Effector memory CD8-positive, alpha-beta T cell (primary cell): Measurements from ENCODE around the gene CACNG4.

Source experiments
- ATAC-seq: fragments of 150-1000 bp; cut with Tn5 transposase; replicated peaks from 2 replicates; pipeline ENCODE4 v1.10.0; 2021; ENCODE audit warnings: mild to moderate bottlenecking, moderate library complexity
- DNase-seq, 3 experiments: peaks; one replicate each; pipeline ENCODE4 v3.0.0; 2021
- H3K27ac Mint-ChIP-seq, 2 donors: one replicate each; pipeline ENCODE4 v1.8.0; 2022; ENCODE audit warnings: mild to moderate bottlenecking in 2 of 2, mixed read lengths in 2 of 2, moderate library complexity in 2 of 2
- H3K27me3 Mint-ChIP-seq, 2 donors: one replicate each; pipeline ENCODE4 v1.8.0; 2022; ENCODE audit warnings: mixed read lengths in 2 of 2
- H3K36me3 Mint-ChIP-seq: one replicate; pipeline ENCODE4 v1.8.0; 2022; ENCODE audit warnings: mild to moderate bottlenecking, moderate library complexity, mixed read lengths; ENCODE audit not compliant: insufficient read depth
- H3K4me1 Mint-ChIP-seq, 2 donors: one replicate each; pipeline ENCODE4 v1.8.0; 2022; ENCODE audit warnings: low read depth in 2 of 2, mixed read lengths in 2 of 2
- H3K4me3 Mint-ChIP-seq, 2 donors: one replicate each; pipeline ENCODE4 v1.8.0; 2022; ENCODE audit warnings: mild to moderate bottlenecking in 2 of 2, mixed read lengths in 2 of 2, moderate library complexity in 2 of 2
- H3K9me3 Mint-ChIP-seq, 2 donors: one replicate each; pipeline ENCODE4 v1.8.0; 2022; ENCODE audit warnings: mixed read lengths in 2 of 2

CACNG4 gene

GRCh38 chr17:67053438-67054000 lies 89.0 kb downstream of the CACNG4 start:
- Mint-ChIP-seq H3K4me3 (no peak overlapping the region), H3K4me1 (no peaks in the 10 kb centered on the region)

GRCh38 chr17:67054011-67054591 lies 89.6 kb downstream of the CACNG4 start:
- Mint-ChIP-seq H3K36me3 (peaks cover 3% of the 10 kb centered on the region), H3K27ac (no peak overlapping the region), H3K4me1 (no peaks in the 10 kb centered on the region), H3K9me3 (no peaks in the 10 kb centered on the region), H3K4me3 (no peak overlapping the region), H3K27me3 (no peaks in the 10 kb centered on the region)
- no peak for DNase-seq
- no peak for ATAC-seq

More at GRCh38 chr17:67053438-67054000, 89.0 kb downstream of the CACNG4 start:
- DNase-seq (no peak), ATAC-seq (no peak)
- Mint-ChIP-seq H3K36me3 (peaks cover 3% of the 10 kb centered on the region), H3K27me3 (no peaks in the 10 kb centered on the region), H3K27ac (no peak overlapping the region), H3K9me3 (peaks cover 0 to 5% of the 10 kb centered on the region in 2 donors)

GRCh38 chr17:67054608-67055007 lies 90.1 kb downstream of the CACNG4 start:
- DNase-seq (no peak), ATAC-seq (no peak)
- no peak overlapping the region for H3K4me3 Mint-ChIP-seq
- no peaks in the 10 kb centered on the region for H3K9me3 Mint-ChIP-seq
- peaks cover 3% of the 10 kb centered on the region for H3K36me3 Mint-ChIP-seq
- no peak overlapping the region for H3K27ac Mint-ChIP-seq
- no peaks in the 10 kb centered on the region for H3K4me1 Mint-ChIP-seq
- H3K27me3 Mint-ChIP-seq, result no peaks in the 10 kb centered on the region

GRCh38 chr17:67055041-67055443 lies 90.5 kb downstream of the CACNG4 start:
- H3K4me1 Mint-ChIP-seq, result no peaks in the 10 kb centered on the region
- no peak for DNase-seq
- no peak overlapping the region for H3K4me3 Mint-ChIP-seq
- ATAC-seq, result no peak
- no peaks in the 10 kb centered on the region for H3K9me3 Mint-ChIP-seq
- peaks cover 3% of the 10 kb centered on the region for H3K36me3 Mint-ChIP-seq
- H3K27ac Mint-ChIP-seq, result no peak overlapping the region
- no peaks in the 10 kb centered on the region for H3K27me3 Mint-ChIP-seq

- peaks cover 3% of the 10 kb centered on the region for H3K36me3 Mint-ChIP-seq
- DNase-seq (no peak), ATAC-seq (no peak)
- H3K27ac Mint-ChIP-seq, result no peak overlapping the region
- no peaks in the 10 kb centered on the region for H3K9me3 Mint-ChIP-seq
- H3K27me3 Mint-ChIP-seq, result no peaks in the 10 kb centered on the region
- H3K4me3 Mint-ChIP-seq, result no peak overlapping the region
- no peaks in the 10 kb centered on the region for H3K4me1 Mint-ChIP-seq
These were observed 91.6 kb downstream of the CACNG4 start for GRCh38 chr17:67055811-67056745.

- Mint-ChIP-seq H3K36me3 (peaks cover 3% of the 10 kb centered on the region), H3K9me3 (no peaks in the 10 kb centered on the region), H3K4me3 (no peak overlapping the region), H3K27me3 (no peaks in the 10 kb centered on the region), H3K4me1 (no peaks in the 10 kb centered on the region), H3K27ac (no peak overlapping the region)
- ATAC-seq (no peak), DNase-seq (no peak)
These were observed 92.4 kb downstream of the CACNG4 start for GRCh38 chr17:67056746-67057490.

GRCh38 chr17:67058036-67058435 lies 93.5 kb downstream of the CACNG4 start:
- DNase-seq, result no peak
- Mint-ChIP-seq H3K4me3 (no peak overlapping the region), H3K27ac (no peak overlapping the region)

GRCh38 chr17:67059372-67059771 lies 94.9 kb downstream of the CACNG4 start:
- Mint-ChIP-seq H3K9me3 (no peaks in the 10 kb centered on the region), H3K27ac (no peak overlapping the region), H3K4me3 (no peak overlapping the region), H3K4me1 (no peaks in the 10 kb centered on the region), H3K36me3 (peaks cover 6% of the 10 kb centered on the region), H3K27me3 (no peaks in the 10 kb centered on the region)
- no peak for DNase-seq
- no peak for ATAC-seq

More at GRCh38 chr17:67058036-67058435, 93.5 kb downstream of the CACNG4 start:
- ATAC-seq, result no peak
- H3K27me3 Mint-ChIP-seq, result no peaks in the 10 kb centered on the region
- H3K4me1 Mint-ChIP-seq, result no peaks in the 10 kb centered on the region
- H3K36me3 Mint-ChIP-seq, result peaks cover 6% of the 10 kb centered on the region
- no peaks in the 10 kb centered on the region for H3K9me3 Mint-ChIP-seq

GRCh38 chr17:67063141-67063540 lies 98.6 kb downstream of the CACNG4 start:
- ATAC-seq (no peak), DNase-seq (no peak)
- Mint-ChIP-seq H3K36me3 (peaks cover 5% of the 10 kb centered on the region), H3K4me3 (no peak overlapping the region), H3K9me3 (no peaks in the 10 kb centered on the region), H3K27me3 (no peaks in the 10 kb centered on the region), H3K4me1 (peaks cover 0 to 1% of the 10 kb centered on the region in 2 donors), H3K27ac (no peak overlapping the region)

GRCh38 chr17:67066717-67067116 lies 102.2 kb downstream of the CACNG4 start:
- no peaks in the 10 kb centered on the region for H3K27me3 Mint-ChIP-seq
- no peak overlapping the region for H3K4me3 Mint-ChIP-seq
- peaks cover 0 to 2% of the 10 kb centered on the region in 2 donors for H3K4me1 Mint-ChIP-seq
- ATAC-seq (no peak), DNase-seq (no peak)
- no peak overlapping the region for H3K27ac Mint-ChIP-seq
- no peaks in the 10 kb centered on the region for H3K9me3 Mint-ChIP-seq
- peaks cover 8% of the 10 kb centered on the region for H3K36me3 Mint-ChIP-seq

- no peak overlapping the region for H3K4me3 Mint-ChIP-seq
- peak overlapping the region in 1 of 2 donors; percentile 41 for H3K27ac Mint-ChIP-seq
- peaks cover 0 to 2% of the 10 kb centered on the region in 2 donors for H3K4me1 Mint-ChIP-seq
- ATAC-seq (no peak), DNase-seq (no peak)
- no peaks in the 10 kb centered on the region for H3K27me3 Mint-ChIP-seq
- H3K9me3 Mint-ChIP-seq, result no peaks in the 10 kb centered on the region
- H3K36me3 Mint-ChIP-seq, result peaks cover 10% of the 10 kb centered on the region
These were observed 103.3 kb downstream of the CACNG4 start for GRCh38 chr17:67067571-67068482.

- H3K9me3 Mint-ChIP-seq, result no peaks in the 10 kb centered on the region
- DNase-seq (no peak), ATAC-seq (no peak)
- peaks cover 14% of the 10 kb centered on the region for H3K36me3 Mint-ChIP-seq
- H3K4me1 Mint-ChIP-seq, result peaks cover 0 to 2% of the 10 kb centered on the region in 2 donors
- H3K27me3 Mint-ChIP-seq, result no peaks in the 10 kb centered on the region
- no peak overlapping the region for H3K4me3 Mint-ChIP-seq
- H3K27ac Mint-ChIP-seq, result peak overlapping the region; percentile 21 to 41
These were observed 104.5 kb downstream of the CACNG4 start for GRCh38 chr17:67068999-67069398.
